PC-9 (cell line): ENCODE measurements around the gene TFAM. TPM values are rescaled to one million over a fixed set of nuclear protein-coding genes. Genes with fewer than 3 reads are reported as not detected.

ENCODE experiments used
- BruUV-seq: library from RNA; stranded (reverse); fragments of 400-500 nt; replicated peaks from 2 replicates; lab custom pipeline; 2021; lab: Mats Ljungman, UMichigan
- CTCF ChIA-PET: fragments of 300-600 bp; sonication (Branson Sonifier 250); formaldehyde crosslinking; loops from one replicate; lab custom pipeline; 2022; ENCODE audit warnings: antibody characterized with exemption; lab: Charles Lee
- POLR2A ChIA-PET: fragments of 300-600 bp; sonication (Branson Sonifier 250); formaldehyde crosslinking; loops from one replicate; lab custom pipeline; 2022; ENCODE audit warnings: antibody characterized with exemption; ENCODE audit not compliant: unreplicated experiment; lab: Charles Lee
- DNase-seq, 2 experiments: peaks; one replicate each; pipeline versions ENCODE4 v3.0.0 to v3.0.0-alpha.2; 2015 to 2022; ENCODE audit warnings: mixed read lengths in 1 of 2
- H2AFZ ChIP-seq: fragments of 200-600 bp; sonication (generic); 2 replicates; pipeline ENCODE4 v1.8.1; 2017; ENCODE audit warnings: antibody characterized with exemption
- H3F3A ChIP-seq: fragments of 200-600 bp; sonication (generic); 2 replicates; pipeline ENCODE4 v1.8.1; 2017; ENCODE audit warnings: antibody characterized with exemption, mild to moderate bottlenecking, low read depth; ENCODE audit not compliant: insufficient read depth
- H3K27ac ChIP-seq: fragments of 200-600 bp; sonication (generic); 2 replicates; pipeline ENCODE4 v1.6.1; 2016; ENCODE audit warnings: mixed run types
- H3K27me3 ChIP-seq: fragments of 200-600 bp; sonication (generic); 2 replicates; pipeline ENCODE4 v1.6.1; 2016; ENCODE audit warnings: low read depth, mixed run types; ENCODE audit not compliant: insufficient read depth
- H3K36me3 ChIP-seq: fragments of 200-600 bp; sonication (generic); 2 replicates; pipeline ENCODE4 v1.6.1; 2016; ENCODE audit warnings: low read depth, mixed run types
- H3K4me1 ChIP-seq: fragments of 200-600 bp; sonication (generic); replicated peaks from 2 replicates; pipeline ENCODE4 v1.6.1; 2016; ENCODE audit warnings: mixed run types; ENCODE audit not compliant: insufficient read depth
- H3K4me2 ChIP-seq: fragments of 200-600 bp; sonication (generic); 2 replicates; pipeline ENCODE4 v1.6.1; 2017; ENCODE audit warnings: mixed run types
- H3K4me3 ChIP-seq: fragments of 200-600 bp; sonication (generic); 2 replicates; pipeline ENCODE4 v1.6.1; 2016; ENCODE audit warnings: mixed run types
- H3K79me2 ChIP-seq: fragments of 200-600 bp; sonication (generic); 2 replicates; pipeline ENCODE4 v1.6.1; 2017; ENCODE audit warnings: low read depth, mixed run types
- H3K9me2 ChIP-seq: fragments of 200-600 bp; sonication (generic); 2 replicates; pipeline ENCODE4 v1.8.1; 2017; ENCODE audit warnings: mild to moderate bottlenecking; ENCODE audit not compliant: insufficient read depth
- H3K9me3 ChIP-seq: fragments of 200-600 bp; sonication (generic); 2 replicates; pipeline ENCODE4 v1.8.1; 2016; ENCODE audit warnings: low read depth; ENCODE audit not compliant: insufficient read depth
- H4K20me1 ChIP-seq: fragments of 200-600 bp; sonication (generic); 2 replicates; pipeline ENCODE4 v1.8.1; 2017; ENCODE audit not compliant: insufficient read depth
- EZH2 ChIP-seq: fragments of 200-600 bp; sonication (generic); IDR thresholded peaks from 2 replicates; pipeline ENCODE4 v1.8.0; 2017; ENCODE audit warnings: antibody characterized with exemption, low read depth
- intact Hi-C: fragments of 100-400 bp; cut with micrococcal nuclease; formaldehyde crosslinking; loops from one replicate; pipeline ENCODE4 v1.10.0; 2022; ENCODE audit not compliant: unreplicated experiment
- total RNA-seq: library from RNA; stranded (reverse); gene quantifications from 2 replicates; pipeline ENCODE4 v1.2.3, GENCODE V29; 2021
- TF ChIP-seq, protein P1 (sequence below): fragments of 200-600 bp; sonication (generic); conservative IDR thresholded peaks from 2 replicates; pipeline ENCODE4 v1.6.1; 2017; ENCODE audit warnings: mixed run types, antibody characterized with exemption, mild to moderate bottlenecking, moderate library complexity

Gene TFAM
- total RNA-seq, 1 experiment from 2014 or later = 80.6 TPM

DNA sequence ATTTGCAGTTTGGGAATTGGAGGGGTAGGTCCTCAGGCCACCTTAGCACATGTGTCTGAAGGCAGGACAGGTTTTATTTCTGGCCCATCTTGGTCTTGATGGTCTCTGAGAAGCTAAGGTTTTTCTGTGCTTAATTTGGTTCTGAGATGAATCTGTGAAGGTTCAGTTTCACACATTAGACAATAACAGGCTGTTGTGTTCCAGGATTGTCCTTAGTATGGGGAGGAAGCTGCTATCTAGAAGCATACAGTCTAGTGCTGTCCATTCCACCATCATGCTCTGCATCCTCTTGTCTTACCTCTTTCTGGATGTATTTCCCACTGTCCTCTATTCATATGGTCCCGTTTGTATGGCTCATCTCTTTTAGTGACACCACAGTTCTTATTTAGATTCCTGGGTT lies 43.3 kb upstream of the TFAM start:
- Histone ChIP-seq H3K4me2 (no peak overlapping the region), H3K4me3 (no peak overlapping the region), H3K4me1 (peaks cover 7% of the 10 kb centered on the region), H3K79me2 (peaks cover 100% of the 10 kb centered on the region), H3K27me3 (no peaks in the 10 kb centered on the region), H3K9me2 (no peaks in the 10 kb centered on the region), H3F3A (no peaks in the 10 kb centered on the region), H3K9me3 (no peaks in the 10 kb centered on the region), H2AFZ (no peak overlapping the region), H3K27ac (no peak overlapping the region), H4K20me1 (peaks cover 66% of the 10 kb centered on the region), H3K36me3 (peaks cover 11% of the 10 kb centered on the region)
- intact Hi-C loops = no loop called here
- ChIA-PET POLR2A (no interaction called here), CTCF (no interaction called here)
- no peak for DNase-seq
- TF ChIP-seq, protein P1, sequence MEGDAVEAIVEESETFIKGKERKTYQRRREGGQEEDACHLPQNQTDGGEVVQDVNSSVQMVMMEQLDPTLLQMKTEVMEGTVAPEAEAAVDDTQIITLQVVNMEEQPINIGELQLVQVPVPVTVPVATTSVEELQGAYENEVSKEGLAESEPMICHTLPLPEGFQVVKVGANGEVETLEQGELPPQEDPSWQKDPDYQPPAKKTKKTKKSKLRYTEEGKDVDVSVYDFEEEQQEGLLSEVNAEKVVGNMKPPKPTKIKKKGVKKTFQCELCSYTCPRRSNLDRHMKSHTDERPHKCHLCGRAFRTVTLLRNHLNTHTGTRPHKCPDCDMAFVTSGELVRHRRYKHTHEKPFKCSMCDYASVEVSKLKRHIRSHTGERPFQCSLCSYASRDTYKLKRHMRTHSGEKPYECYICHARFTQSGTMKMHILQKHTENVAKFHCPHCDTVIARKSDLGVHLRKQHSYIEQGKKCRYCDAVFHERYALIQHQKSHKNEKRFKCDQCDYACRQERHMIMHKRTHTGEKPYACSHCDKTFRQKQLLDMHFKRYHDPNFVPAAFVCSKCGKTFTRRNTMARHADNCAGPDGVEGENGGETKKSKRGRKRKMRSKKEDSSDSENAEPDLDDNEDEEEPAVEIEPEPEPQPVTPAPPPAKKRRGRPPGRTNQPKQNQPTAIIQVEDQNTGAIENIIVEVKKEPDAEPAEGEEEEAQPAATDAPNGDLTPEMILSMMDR = no peak
- no peak for TF ChIP-seq EZH2
- no TSS peak for BruUV-seq

DNA sequence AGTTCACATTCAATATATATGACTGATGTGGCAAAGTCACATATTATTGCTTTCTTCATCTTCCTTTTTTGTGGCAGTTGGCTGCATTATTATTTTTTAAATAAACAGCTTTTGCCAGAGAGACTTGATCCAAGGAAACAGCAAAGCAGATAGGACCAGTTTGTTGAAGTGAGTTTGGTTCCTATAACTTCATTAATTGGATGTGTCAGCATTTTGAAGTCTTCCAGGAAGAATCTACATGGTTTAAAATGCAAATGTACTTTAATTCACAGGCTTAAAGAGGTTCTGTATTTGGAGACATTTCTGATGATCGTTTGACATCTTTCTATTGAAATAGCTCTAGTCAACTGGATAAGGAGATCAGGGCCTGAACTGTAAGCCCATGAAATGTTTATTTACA lies 37.2 kb upstream of the TFAM start:
- no peaks in the 10 kb centered on the region for H3K27me3 ChIP-seq
- peaks cover 33% of the 10 kb centered on the region for H4K20me1 ChIP-seq
- no TSS peak for BruUV-seq
- no peak overlapping the region for H2AFZ ChIP-seq
- ChIA-PET CTCF (no interaction called here), POLR2A (no interaction called here)
- no peaks in the 10 kb centered on the region for H3K9me2 ChIP-seq
- DNase-seq = no peak
- TF ChIP-seq EZH2 = no peak
- TF ChIP-seq, protein P1 = no peak
- H3F3A ChIP-seq = no peaks in the 10 kb centered on the region
- peak overlapping the region; percentile 26; the same call in 1 of the 2 replicates for H3K27ac ChIP-seq
- H3K4me2 ChIP-seq = no peak overlapping the region
- no peak overlapping the region for H3K4me3 ChIP-seq
- H3K9me3 ChIP-seq = no peaks in the 10 kb centered on the region
- intact Hi-C loops = no loop called here
- H3K4me1 ChIP-seq = peaks cover 27% of the 10 kb centered on the region
- peaks cover 6% of the 10 kb centered on the region; the same call in 1 of the 2 replicates for H3K36me3 ChIP-seq
- H3K79me2 ChIP-seq = peaks cover 97% of the 10 kb centered on the region

DNA sequence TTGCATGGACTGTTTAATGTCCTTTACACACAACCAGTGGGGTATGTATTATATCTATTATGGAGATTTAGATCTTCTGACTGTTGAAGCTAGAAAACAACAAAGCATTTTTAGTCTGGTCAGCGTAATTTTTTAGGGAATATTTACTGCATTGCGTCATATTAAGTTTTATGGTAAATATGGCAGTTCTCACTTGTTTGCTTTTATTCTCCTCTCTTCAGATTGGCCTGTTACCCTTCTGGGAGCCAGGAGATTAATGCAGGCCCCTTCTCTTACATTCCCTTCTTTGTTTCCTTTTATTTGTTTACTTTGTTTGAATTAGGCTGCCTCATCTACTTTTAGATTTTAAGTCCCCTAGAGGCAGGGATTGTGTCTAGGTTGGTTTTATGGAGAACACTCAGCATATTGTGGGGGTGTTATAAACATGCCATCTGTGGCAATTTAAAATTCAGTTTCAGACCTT lies 36.6 kb upstream of the TFAM start:
- CTCF ChIA-PET = no interaction called here
- Histone ChIP-seq H3K9me2 (no peaks in the 10 kb centered on the region), H3F3A (no peaks in the 10 kb centered on the region), H3K79me2 (peaks cover 97% of the 10 kb centered on the region), H3K27ac (peak overlapping the region; percentile 26; the same call in 1 of the 2 replicates), H2AFZ (no peak overlapping the region), H3K36me3 (0 out of 2 replicates have a peak, but pooled peaks cover 6% of the 10 kb centered on the region), H3K4me2 (no peak overlapping the region), H3K4me3 (no peak overlapping the region), H3K9me3 (no peaks in the 10 kb centered on the region), H3K27me3 (no peaks in the 10 kb centered on the region), H3K4me1 (peaks cover 27% of the 10 kb centered on the region), H4K20me1 (peaks cover 33% of the 10 kb centered on the region)
- TF ChIP-seq, protein P1 = no peak
- no peak for TF ChIP-seq EZH2
- POLR2A ChIA-PET = no interaction called here
- no peak for DNase-seq
- no TSS peak for BruUV-seq
- intact Hi-C loops = no loop called here
